ENCODE measurements around the gene CCDC60.
"Not testable (repeated sequence)": the region's sequence is repeated elsewhere in the genome, so short reads cannot be mapped to it uniquely, and the experiment has no call there.

The CCDC60 gene

GRCh38 chr12:119340578-119340977 is 6.0 kb downstream of the CCDC60 start:
- ATAC-seq, result no peak

GRCh38 chr12:119341020-119341419 is 6.5 kb downstream of the CCDC60 start:
- ATAC-seq, result no peak

GRCh38 chr12:119341988-119342387 is 7.5 kb downstream of the CCDC60 start:
- ATAC-seq, result no peak

DNA sequence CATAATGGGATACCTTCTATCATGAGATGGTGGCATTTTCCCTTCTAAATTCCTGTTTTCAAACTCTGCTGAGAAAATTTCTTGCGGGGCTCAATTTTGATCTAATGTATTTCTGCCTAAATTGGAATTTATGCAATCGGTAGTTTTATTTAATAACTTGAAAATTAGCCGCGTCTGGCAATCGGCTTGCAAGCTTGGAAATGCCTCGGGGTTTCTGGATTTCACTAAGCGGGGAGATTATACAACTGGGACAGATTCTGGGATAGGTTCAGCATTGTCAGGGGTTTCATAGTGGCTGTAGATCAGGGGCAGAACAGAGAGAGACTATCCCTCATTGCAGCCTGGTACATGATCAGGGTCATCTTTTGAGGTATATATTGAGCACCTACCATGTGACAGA is 8.6 kb downstream of the CCDC60 start:
- no peak for ATAC-seq

- no peak for ATAC-seq
These were observed 19.6 kb downstream of the CCDC60 start for GRCh38 chr12:119354172-119354571.

DNA sequence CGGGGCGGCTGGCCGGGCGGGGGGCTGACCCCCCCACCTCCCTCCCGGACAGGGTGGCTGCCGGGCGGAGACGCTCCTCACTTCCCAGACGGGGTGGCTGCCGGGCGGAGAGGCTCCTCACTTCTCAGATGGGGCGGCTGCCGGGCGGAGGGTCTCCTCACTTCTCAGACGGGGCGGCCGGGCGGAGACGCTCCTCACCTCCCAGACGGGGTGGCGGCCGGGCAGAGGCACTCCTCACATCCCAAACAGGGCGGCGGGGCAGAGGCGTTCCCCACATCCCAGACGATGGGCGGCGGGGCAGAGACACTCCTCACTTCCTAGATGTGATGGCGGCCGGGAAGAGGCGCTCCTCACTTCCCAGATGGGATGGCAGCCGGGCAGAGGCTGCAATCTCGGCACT is 25.8 kb downstream of the CCDC60 start:
- not testable (repeated sequence) for ATAC-seq

GRCh38 chr12:119363037-119363436 is 28.5 kb downstream of the CCDC60 start:
- no peak for ATAC-seq

- no peak for ATAC-seq
These were observed 29.0 kb downstream of the CCDC60 start for GRCh38 chr12:119363490-119363889.

DNA sequence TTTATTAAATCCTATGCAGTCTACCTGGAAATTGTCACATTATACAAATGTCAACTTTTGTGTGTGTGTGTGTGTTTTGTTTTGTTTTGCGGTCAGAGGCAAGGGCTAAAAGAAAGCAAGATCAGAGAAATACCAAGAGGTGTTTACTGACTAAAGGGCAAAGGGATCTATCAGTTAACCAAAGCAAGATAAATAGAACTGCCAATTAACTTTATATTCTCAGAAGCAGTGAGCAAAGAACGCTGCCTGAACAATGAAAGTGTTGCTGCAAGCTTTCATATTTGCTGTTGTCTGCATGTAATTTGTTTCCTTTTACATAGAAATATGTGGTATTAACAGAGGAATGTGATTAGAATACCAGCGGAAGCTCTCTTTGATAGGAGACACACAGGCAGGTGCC is 30.9 kb downstream of the CCDC60 start:
- no peak for ATAC-seq

GRCh38 chr12:119366007-119366406 is 31.5 kb downstream of the CCDC60 start:
- ATAC-seq, result no peak

GRCh38 chr12:119369161-119369560 is 34.6 kb downstream of the CCDC60 start:
- ATAC-seq, result no peak

DNA sequence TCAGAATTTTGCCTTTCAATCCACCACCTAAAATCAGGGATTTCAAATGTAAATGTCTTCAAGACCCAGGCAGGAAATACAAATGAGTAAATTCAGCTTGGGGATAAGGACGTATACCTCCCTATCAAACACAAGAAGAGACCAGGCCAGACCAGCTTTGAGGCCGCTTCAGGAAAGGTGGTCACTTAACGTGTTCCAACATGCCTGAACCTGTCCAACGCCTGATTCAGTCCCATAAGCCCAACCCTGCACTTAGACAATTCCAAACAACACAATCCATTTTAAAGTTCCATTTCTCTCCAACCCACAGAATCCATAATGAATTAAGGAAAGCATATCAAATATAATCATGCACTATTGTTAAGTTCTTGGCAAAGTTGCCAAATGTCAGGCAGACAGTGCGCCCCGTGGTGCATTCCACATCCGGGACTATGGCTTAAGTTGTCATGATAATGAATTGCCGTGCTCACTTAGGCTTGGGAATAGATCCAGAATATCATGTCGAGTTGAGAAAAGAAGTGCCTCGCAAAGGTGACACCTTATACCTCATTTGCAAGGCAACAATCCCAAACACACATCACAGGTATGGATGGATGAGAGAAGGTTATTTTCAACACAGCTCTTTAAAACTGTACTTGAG is 35.5 kb downstream of the CCDC60 start:
- ATAC-seq, result no peak

DNA sequence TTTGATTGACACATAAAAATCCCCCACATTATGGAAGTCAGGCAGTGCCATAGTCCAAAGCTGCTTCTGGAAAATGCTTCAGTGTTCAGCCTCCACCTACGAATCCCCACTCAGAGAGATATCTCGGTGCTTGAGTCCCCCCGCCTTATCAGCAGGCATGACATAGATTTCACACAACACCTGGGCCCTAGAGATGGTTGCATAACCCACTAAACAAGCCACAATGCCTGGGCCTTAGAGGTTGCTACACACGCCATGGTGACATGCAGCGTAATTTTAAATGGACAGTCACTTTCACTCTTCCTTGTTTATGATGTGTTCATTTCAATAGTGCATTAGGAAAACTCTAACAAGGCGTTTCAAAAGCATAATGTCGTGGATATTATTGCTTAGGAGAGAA is 38.0 kb downstream of the CCDC60 start:
- ATAC-seq, result no peak

GRCh38 chr12:119373001-119373400 is 38.5 kb downstream of the CCDC60 start:
- no peak for ATAC-seq

DNA sequence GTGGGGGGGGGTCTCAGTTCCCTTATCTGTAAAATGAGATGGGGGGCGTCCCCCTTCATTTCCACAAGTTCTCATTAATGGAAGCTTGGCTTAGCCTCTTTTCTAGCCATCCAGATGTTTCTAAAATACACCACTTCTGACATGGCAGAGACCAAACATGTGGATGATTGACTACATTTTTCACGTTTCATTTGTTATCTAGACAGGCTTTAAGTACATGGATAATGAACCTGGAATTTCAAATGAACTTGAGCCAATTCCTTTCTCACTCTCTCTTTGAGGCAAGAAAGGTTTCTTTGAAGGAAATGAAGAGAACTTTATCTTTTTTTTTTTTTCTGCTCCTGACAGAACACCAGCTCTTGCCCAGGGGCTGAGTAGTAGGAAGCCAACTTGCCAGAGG is 39.1 kb downstream of the CCDC60 start:
- no peak for ATAC-seq

DNA sequence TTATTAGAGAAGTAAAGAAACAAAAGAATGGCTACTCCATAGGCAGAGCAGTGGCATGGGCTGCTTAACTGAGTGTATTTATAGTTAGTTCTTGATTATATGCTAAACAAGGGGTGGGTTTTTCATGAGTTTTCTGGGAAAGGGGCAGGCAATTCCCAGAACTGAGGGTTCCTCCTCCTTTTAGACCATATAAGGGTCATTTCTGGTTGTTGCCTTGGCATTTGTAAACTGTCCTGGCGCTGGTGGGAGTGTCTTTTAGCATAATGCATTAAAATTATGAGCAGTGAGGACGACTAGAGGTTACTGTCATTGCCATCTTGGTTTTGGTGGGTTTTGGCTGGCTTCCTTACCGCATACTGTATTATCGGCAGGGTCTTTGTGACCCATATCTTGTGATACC is 40.1 kb downstream of the CCDC60 start:
- no peak for ATAC-seq

DNA sequence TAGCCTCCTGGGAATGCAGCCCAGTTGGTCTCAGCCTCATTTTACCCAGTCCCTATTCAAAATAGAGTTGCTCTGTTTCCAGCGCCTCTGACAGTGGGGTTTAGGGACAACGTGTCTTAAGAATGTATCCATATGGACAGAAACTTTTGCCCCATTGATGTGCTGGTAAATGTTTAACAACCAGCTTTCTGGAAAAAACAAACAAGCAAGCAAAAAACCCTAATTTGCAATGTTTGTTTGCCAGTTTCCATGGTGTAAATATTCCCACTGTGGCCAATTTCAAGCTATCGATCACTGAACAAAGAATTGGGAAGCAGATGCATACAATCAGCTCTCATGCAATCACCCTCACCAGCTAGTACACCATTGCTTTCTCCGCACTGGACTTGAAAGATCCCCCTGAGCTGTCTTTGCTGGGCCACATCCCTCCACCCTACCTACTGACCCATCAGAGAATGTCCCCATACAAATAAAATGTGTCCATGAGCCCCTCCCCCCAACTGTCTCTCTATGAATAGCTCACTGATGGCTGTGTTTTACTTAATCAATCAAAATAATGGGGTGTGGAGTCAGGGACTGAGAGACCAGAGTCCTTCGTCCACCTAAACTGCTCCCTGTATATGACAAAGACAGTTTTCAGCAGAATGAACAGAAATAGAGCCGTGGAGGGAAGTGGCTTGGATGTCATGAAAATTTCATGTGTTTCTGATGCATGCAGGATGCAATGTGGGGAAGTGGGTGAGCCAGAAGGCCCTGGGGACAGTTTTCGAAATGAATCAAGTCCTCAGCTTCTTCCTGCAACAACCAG is 40.8 kb downstream of the CCDC60 start:
- ATAC-seq, result no peak

GRCh38 chr12:119375883-119376190 is 41.3 kb downstream of the CCDC60 start:
- no peak for ATAC-seq

- ATAC-seq, result no peak
These were observed 44.4 kb downstream of the CCDC60 start for GRCh38 chr12:119378903-119379302.

DNA sequence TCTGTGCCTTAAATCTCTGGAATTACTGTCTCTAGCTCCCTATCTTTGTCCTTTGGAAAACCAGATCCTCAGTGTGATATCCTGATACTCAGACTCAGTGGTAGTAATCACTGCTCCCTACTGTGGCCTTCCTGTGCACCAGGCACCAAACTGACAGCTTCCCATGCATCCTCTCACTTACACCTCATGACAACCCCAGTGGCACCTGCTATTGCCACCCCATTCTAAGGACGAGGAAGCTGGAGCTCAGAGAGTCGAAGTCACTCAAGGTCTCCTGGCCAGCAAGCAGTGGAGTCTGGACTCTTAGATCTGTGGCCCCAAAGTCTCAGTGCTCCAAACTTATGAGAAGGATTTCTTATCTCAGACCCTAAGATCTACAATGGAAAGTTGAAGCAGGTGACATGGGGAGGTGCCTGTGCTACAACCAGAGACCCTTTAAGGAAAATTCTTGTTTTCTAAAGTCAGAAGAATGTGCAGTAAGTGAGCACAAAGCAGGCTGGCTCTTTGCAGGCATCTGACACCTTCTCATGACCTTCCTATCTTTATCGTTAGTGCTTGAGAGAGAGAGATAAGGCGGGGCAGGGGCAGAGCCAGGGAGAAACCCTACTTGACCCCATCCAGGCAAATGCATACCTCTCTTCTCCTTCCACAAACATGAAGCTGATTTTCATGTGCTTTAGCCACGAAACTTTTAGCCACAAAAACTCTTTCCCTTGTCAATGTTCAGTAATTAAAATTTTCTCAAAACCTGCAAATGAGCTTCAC is 47.1 kb downstream of the CCDC60 start:
- no peak for ATAC-seq

GRCh38 chr12:119383206-119383605 is 48.7 kb downstream of the CCDC60 start:
- ATAC-seq, result no peak

- ATAC-seq, result no peak
These were observed 49.8 kb downstream of the CCDC60 start for GRCh38 chr12:119384340-119384739.

DNA sequence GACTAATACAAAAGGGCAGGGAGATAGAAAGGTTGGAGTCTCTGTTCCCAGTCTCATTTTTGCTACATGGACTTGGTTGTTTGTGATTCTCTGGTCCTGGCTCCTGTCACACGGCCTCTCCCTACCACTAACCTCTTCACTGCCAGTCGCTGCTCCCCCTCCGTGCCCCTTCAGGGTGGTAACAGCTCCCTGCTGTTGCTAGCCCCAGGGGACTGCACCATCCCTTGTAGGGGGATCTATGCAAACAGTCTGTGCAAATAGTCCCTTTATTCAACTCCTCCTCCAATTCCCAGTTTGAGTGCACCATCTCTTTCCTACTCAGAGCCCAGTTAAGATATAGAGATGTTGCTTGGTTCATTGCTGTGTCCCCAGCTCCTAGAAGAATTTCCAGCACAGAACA is 51.1 kb downstream of the CCDC60 start:
- no peak for ATAC-seq

GRCh38 chr12:119389687-119390086 is 55.2 kb downstream of the CCDC60 start:
- no peak for ATAC-seq
